Liver (tissue), 9 donors: Measurements from ENCODE around the gene ONECUT1. TPM values are rescaled to one million over a fixed set of nuclear protein-coding genes. Genes with fewer than 3 reads are reported as not detected.

ENCODE experiments used
- DNase-seq: peaks from one replicate; pipeline ENCODE4 v3.0.0-alpha.2; 2017; ENCODE audit warnings: low spot score
- H3K27ac ChIP-seq, 2 donors: one replicate each; pipeline ENCODE4 v1.7.0; 2013; ENCODE audit warnings: inconsistent platforms in 2 of 2, low read length in 2 of 2, control low read depth in 1 of 2, low read depth in 1 of 2, mild to moderate bottlenecking in 1 of 2
- H3K27me3 ChIP-seq, 4 donors: one replicate each; pipeline versions ENCODE4 v1.6.1 to v1.7.0; 2013; ENCODE audit warnings: low read length in 3 of 4, inconsistent platforms in 1 of 4, mild to moderate bottlenecking in 1 of 4, moderate library complexity in 1 of 4; ENCODE audit not compliant: control insufficient read depth in 4 of 4, insufficient read depth in 4 of 4
- H3K36me3 ChIP-seq, 4 donors: one replicate each; pipeline versions ENCODE4 v1.6.1 to v1.7.0; 2013; ENCODE audit warnings: low read length in 3 of 4, mild to moderate bottlenecking in 3 of 4, low read depth in 1 of 4, moderate library complexity in 1 of 4; ENCODE audit not compliant: control insufficient read depth in 4 of 4, insufficient read depth in 3 of 4
- H3K4me1 ChIP-seq, 4 donors: one replicate each; pipeline versions ENCODE4 v1.6.1 to v1.7.0; 2013; ENCODE audit warnings: low read length in 3 of 4, mild to moderate bottlenecking in 3 of 4, moderate library complexity in 1 of 4; ENCODE audit not compliant: control insufficient read depth in 4 of 4, insufficient read depth in 4 of 4
- H3K4me3 ChIP-seq, 3 donors: one replicate each; pipeline versions ENCODE4 v1.6.1 to v1.7.0; 2013; ENCODE audit warnings: low read length in 3 of 3, control low read depth in 1 of 3, low read depth in 1 of 3, mild to moderate bottlenecking in 1 of 3
- H3K9ac ChIP-seq, 2 donors: one replicate each; pipeline ENCODE4 v1.7.0; 2013; ENCODE audit warnings: low read length in 2 of 2, mild to moderate bottlenecking in 2 of 2, moderate library complexity in 2 of 2, control low read depth in 1 of 2, low read depth in 1 of 2
- H3K9me3 ChIP-seq, 4 donors: one replicate each; pipeline versions ENCODE4 v1.6.1 to v1.7.0; 2013; ENCODE audit warnings: low read length in 3 of 4; ENCODE audit not compliant: control insufficient read depth in 4 of 4
- EGR1 ChIP-seq, 2 donors: IDR thresholded peaks; 2 replicates each; pipeline ENCODE4 v1.6.1; 2016 to 2018; ENCODE audit warnings: antibody characterized with exemption in 2 of 2, low read depth in 2 of 2
- FOXA1 ChIP-seq: IDR thresholded peaks from 2 replicates; pipeline ENCODE4 v1.6.1; 2016; ENCODE audit warnings: antibody characterized with exemption
- GABPA ChIP-seq, 2 donors: IDR thresholded peaks in 1 of 2; conservative IDR thresholded peaks in 1 of 2; 2 replicates each; pipeline ENCODE4 v1.6.1; 2016; ENCODE audit warnings: antibody characterized with exemption in 2 of 2, mild to moderate bottlenecking in 1 of 2, moderate library complexity in 1 of 2
- HNF4A ChIP-seq, 2 donors: conservative IDR thresholded peaks; 2 replicates each; pipeline ENCODE4 v1.6.1; 2016; ENCODE audit warnings: antibody characterized with exemption in 2 of 2, mild to moderate bottlenecking in 2 of 2
- HNF4G ChIP-seq: IDR thresholded peaks from 2 replicates; pipeline ENCODE4 v1.6.1; 2016; ENCODE audit warnings: antibody characterized with exemption
- JUND ChIP-seq, 2 donors: IDR thresholded peaks; 2 replicates each; pipeline ENCODE4 v1.6.1; 2016; ENCODE audit warnings: antibody characterized with exemption in 2 of 2
- NR2F2 ChIP-seq: IDR thresholded peaks from 2 replicates; pipeline ENCODE4 v1.6.1; 2016; ENCODE audit warnings: antibody characterized with exemption
- RAD21 ChIP-seq, 2 donors: IDR thresholded peaks; 2 replicates each; pipeline ENCODE4 v1.6.1; 2016; ENCODE audit warnings: antibody characterized with exemption in 2 of 2, mild to moderate bottlenecking in 2 of 2
- TAF1 ChIP-seq: conservative IDR thresholded peaks from 2 replicates; pipeline ENCODE4 v1.6.1; 2016; ENCODE audit warnings: antibody characterized with exemption, mild to moderate bottlenecking
- YY1 ChIP-seq: IDR thresholded peaks from 2 replicates; pipeline ENCODE4 v1.6.1; 2016; ENCODE audit warnings: antibody characterized with exemption, mild to moderate bottlenecking
- WGBS: extraction: QIAGEN DNeasy Blood & Tissue Kit; methylation state at CpG from one replicate; pipeline ENCODE4 v1.1.7; 2013; 5-methylcytosine and 5-hydroxymethylcytosine counted together
- polyA plus RNA-seq, 2 donors: library from polyadenylated mRNA; stranded (reverse) in 1 of 2; unstranded in 1 of 2; fragments of 200-250 nt in 1 of 2; fragments of >200 nt in 1 of 2; fragmentation: Nextera tagmentation in 1 of 2; extraction: Ambion mirVana in 1 of 2; gene quantifications; one replicate each; pipeline versions ENCODE4 v1.2.1 to v1.2.3, GENCODE V29; 2013 to 2015
- total RNA-seq, 2 donors: library from RNA; depleted of rRNA; stranded (reverse); fragments of >200 nt; gene quantifications; one replicate each; pipeline ENCODE4 v1.2.3, GENCODE V29; 2014
- TF ChIP-seq, protein P1 (sequence below): IDR thresholded peaks from 2 replicates; pipeline ENCODE4 v1.6.1; 2016; ENCODE audit warnings: antibody characterized with exemption
- TF ChIP-seq, protein P2 (sequence below): IDR thresholded peaks from 2 replicates; pipeline ENCODE4 v1.6.1; 2016; ENCODE audit warnings: antibody characterized with exemption
- TF ChIP-seq, protein P3 (sequence below): IDR thresholded peaks from 2 replicates; pipeline ENCODE4 v1.6.1; 2016; ENCODE audit warnings: antibody characterized with exemption, mild to moderate bottlenecking
- TF ChIP-seq, protein P4 (sequence below): IDR thresholded peaks from 2 replicates; pipeline ENCODE4 v1.6.1; 2016; ENCODE audit warnings: antibody characterized with exemption
- donor health status: healthy.
- donor health status: healthy.
- donor health status: healthy.
- donor health status: healthy.
- donor health status: healthy.

ONECUT1 gene
- total and polyA plus RNA-seq, 4 donors: 7.7 to 51.0 (median 14.8) TPM

DNA sequence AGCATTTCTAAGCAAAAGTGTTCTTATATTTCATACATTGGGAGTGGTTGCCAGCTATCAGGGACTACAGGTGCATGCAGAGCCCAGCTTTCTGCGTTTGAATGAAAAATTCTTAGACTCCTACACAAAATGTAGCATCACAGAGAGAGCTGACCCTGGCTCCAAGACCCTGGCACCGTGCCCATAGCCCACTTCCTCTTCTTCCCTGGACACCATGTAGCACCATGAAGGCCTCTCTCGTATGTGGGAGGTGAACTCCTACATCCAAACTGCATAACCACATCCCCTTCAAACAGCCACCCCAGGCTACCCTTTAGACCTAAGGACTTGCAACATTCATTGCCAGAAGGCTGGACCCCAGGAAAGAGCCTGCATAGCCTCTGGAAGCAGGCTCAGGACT lies 75.2 kb downstream of the ONECUT1 start:
- 71% methylated on average over 3 of the region's 3 CpGs for whole genome bisulfite sequencing
- no peak overlapping the region for H3K27ac ChIP-seq
- no peaks in the 10 kb centered on the region for H3K9me3 ChIP-seq
- no peaks in the 10 kb centered on the region for H3K27me3 ChIP-seq
- TF ChIP-seq, protein P1, sequence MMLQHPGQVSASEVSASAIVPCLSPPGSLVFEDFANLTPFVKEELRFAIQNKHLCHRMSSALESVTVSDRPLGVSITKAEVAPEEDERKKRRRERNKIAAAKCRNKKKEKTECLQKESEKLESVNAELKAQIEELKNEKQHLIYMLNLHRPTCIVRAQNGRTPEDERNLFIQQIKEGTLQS: no peak
- TF ChIP-seq, protein P2, sequence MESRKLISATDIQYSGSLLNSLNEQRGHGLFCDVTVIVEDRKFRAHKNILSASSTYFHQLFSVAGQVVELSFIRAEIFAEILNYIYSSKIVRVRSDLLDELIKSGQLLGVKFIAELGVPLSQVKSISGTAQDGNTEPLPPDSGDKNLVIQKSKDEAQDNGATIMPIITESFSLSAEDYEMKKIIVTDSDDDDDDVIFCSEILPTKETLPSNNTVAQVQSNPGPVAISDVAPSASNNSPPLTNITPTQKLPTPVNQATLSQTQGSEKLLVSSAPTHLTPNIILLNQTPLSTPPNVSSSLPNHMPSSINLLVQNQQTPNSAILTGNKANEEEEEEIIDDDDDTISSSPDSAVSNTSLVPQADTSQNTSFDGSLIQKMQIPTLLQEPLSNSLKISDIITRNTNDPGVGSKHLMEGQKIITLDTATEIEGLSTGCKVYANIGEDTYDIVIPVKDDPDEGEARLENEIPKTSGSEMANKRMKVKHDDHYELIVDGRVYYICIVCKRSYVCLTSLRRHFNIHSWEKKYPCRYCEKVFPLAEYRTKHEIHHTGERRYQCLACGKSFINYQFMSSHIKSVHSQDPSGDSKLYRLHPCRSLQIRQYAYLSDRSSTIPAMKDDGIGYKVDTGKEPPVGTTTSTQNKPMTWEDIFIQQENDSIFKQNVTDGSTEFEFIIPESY: no peak
- no peak for TF ChIP-seq HNF4G
- TF ChIP-seq EGR1 (IDR thresholded peaks at IDR 0.05; ENCODE audit: low read depth in 2 of 2): no peak
- no peak for TF ChIP-seq FOXA1
- no peak overlapping the region for H3K9ac ChIP-seq
- H3K36me3 ChIP-seq: no peaks in the 10 kb centered on the region
- H3K4me3 ChIP-seq: no peak overlapping the region
- no peak for DNase-seq
- peaks cover 2 to 7% (median 4%) of the 10 kb centered on the region in 4 donors for H3K4me1 ChIP-seq

DNA sequence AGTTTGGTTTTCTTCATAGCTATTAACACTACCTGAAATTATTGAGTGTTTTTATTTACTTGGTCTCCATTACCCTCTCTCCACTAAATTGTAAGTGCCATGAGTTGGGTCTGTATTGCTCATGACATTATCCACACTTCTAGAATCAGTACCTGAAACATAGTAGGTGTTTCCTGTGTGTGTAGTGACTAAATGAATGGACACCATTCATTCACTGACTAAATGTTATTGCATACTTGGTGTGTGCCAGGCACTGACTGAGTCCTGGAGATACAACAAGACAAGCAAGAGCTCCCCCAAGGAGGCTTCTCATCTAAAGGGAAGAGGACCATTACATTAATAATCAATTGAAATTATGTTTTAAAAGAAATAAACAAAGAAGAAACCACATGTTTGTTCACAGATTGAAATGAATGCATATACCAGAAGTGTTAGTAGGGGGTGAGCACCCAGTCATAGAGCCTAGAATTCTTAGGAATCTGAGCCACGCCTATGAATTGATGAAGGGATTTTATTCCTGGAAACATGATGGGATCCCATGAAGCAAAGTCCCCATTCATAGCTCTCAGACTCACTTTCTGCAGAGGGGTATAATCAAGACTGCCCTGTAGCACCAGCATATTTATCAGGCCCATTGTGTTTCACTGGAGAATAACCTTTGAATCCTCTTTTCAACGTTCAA lies 79.3 kb downstream of the ONECUT1 start:
- no peak overlapping the region for H3K27ac ChIP-seq
- no peak overlapping the region for H3K4me3 ChIP-seq
- H3K4me1 ChIP-seq: peaks cover 3 to 33% (median 14%) of the 10 kb centered on the region in 4 donors
- TF ChIP-seq, protein P3, sequence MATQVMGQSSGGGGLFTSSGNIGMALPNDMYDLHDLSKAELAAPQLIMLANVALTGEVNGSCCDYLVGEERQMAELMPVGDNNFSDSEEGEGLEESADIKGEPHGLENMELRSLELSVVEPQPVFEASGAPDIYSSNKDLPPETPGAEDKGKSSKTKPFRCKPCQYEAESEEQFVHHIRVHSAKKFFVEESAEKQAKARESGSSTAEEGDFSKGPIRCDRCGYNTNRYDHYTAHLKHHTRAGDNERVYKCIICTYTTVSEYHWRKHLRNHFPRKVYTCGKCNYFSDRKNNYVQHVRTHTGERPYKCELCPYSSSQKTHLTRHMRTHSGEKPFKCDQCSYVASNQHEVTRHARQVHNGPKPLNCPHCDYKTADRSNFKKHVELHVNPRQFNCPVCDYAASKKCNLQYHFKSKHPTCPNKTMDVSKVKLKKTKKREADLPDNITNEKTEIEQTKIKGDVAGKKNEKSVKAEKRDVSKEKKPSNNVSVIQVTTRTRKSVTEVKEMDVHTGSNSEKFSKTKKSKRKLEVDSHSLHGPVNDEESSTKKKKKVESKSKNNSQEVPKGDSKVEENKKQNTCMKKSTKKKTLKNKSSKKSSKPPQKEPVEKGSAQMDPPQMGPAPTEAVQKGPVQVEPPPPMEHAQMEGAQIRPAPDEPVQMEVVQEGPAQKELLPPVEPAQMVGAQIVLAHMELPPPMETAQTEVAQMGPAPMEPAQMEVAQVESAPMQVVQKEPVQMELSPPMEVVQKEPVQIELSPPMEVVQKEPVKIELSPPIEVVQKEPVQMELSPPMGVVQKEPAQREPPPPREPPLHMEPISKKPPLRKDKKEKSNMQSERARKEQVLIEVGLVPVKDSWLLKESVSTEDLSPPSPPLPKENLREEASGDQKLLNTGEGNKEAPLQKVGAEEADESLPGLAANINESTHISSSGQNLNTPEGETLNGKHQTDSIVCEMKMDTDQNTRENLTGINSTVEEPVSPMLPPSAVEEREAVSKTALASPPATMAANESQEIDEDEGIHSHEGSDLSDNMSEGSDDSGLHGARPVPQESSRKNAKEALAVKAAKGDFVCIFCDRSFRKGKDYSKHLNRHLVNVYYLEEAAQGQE: no peak
- TF ChIP-seq JUND (IDR thresholded peaks at IDR 0.05): no peak
- TF ChIP-seq HNF4A (conservative IDR thresholded peaks at IDR 0.05): no peak
- no peak for TF ChIP-seq FOXA1
- no peak for TF ChIP-seq YY1
- TF ChIP-seq, protein P1: no peak
- TF ChIP-seq HNF4G: no peak
- no peak for TF ChIP-seq NR2F2
- no peak for TF ChIP-seq GABPA (IDR thresholded peaks at IDR 0.05 in 1 of 2, conservative IDR thresholded peaks at IDR 0.05 in 1 of 2)
- TF ChIP-seq RAD21 (IDR thresholded peaks at IDR 0.05): no peak
- no peak for TF ChIP-seq TAF1
- TF ChIP-seq EGR1 (IDR thresholded peaks at IDR 0.05; ENCODE audit: low read depth in 2 of 2): no peak
- TF ChIP-seq, protein P4, sequence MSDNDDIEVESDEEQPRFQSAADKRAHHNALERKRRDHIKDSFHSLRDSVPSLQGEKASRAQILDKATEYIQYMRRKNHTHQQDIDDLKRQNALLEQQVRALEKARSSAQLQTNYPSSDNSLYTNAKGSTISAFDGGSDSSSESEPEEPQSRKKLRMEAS: no peak
- no peaks in the 10 kb centered on the region for H3K9me3 ChIP-seq
- no peaks in the 10 kb centered on the region for H3K27me3 ChIP-seq
- WGBS: 63% methylated on average over 2 of the region's 2 CpGs
- no peaks in the 10 kb centered on the region for H3K36me3 ChIP-seq
- no peak for DNase-seq
- H3K9ac ChIP-seq: no peak overlapping the region
